Vagina (tissue), 2 donors: ENCODE measurements around the gene DPYD.

Source experiments
- POLR2AphosphoS5 ChIP-seq, 2 donors: sonication (generic); formaldehyde crosslinking; IDR thresholded peaks; one replicate each; pipeline ENCODE4 v1.9.0; 2017; ENCODE audit warnings: antibody characterized with exemption in 2 of 2, mild to moderate bottlenecking in 2 of 2, low read depth in 1 of 2; ENCODE audit not compliant: insufficient read depth in 1 of 2
- TF ChIP-seq, protein P1 (sequence below), 3 experiments: fragments of 450-650 bp in 2 of 3; fragments of 200-600 bp in 1 of 3; sonication (generic) in 1 of 3; IDR thresholded peaks; one replicate each; pipeline ENCODE4 v1.5.1; 2017 to 2019; ENCODE audit warnings: antibody characterized with exemption in 3 of 3, mild to moderate bottlenecking in 2 of 3, moderate library complexity in 2 of 3

- TF ChIP-seq, protein P1, sequence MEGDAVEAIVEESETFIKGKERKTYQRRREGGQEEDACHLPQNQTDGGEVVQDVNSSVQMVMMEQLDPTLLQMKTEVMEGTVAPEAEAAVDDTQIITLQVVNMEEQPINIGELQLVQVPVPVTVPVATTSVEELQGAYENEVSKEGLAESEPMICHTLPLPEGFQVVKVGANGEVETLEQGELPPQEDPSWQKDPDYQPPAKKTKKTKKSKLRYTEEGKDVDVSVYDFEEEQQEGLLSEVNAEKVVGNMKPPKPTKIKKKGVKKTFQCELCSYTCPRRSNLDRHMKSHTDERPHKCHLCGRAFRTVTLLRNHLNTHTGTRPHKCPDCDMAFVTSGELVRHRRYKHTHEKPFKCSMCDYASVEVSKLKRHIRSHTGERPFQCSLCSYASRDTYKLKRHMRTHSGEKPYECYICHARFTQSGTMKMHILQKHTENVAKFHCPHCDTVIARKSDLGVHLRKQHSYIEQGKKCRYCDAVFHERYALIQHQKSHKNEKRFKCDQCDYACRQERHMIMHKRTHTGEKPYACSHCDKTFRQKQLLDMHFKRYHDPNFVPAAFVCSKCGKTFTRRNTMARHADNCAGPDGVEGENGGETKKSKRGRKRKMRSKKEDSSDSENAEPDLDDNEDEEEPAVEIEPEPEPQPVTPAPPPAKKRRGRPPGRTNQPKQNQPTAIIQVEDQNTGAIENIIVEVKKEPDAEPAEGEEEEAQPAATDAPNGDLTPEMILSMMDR (IDR thresholded peaks at IDR 0.05), result no peak
- no peak for TF ChIP-seq POLR2AphosphoS5 (IDR thresholded peaks at IDR 0.05; ENCODE audit: insufficient read depth in 1 of 2, low read depth in 1 of 2)
Observed at GRCh38 chr1:97824624-97825023, 96.2 kb downstream of the DPYD start.
